Fibroblast of lung (primary cell): ENCODE data around the gene ZNF611.

Source experiments
- EZH2 ChIP-seq: IDR thresholded peaks from 2 replicates; pipeline ENCODE4 v1.5.1; 2012; ENCODE audit warnings: low read length, control low read depth, mild to moderate bottlenecking; ENCODE audit errors: missing control alignments
- TF ChIP-seq, protein P1 (sequence below), 2 donors: IDR thresholded peaks in 1 of 2; conservative IDR thresholded peaks in 1 of 2; 1 replicate in 1 of 2; 2 replicates in 1 of 2; pipeline ENCODE4 v1.5.1; 2011 to 2012; ENCODE audit warnings: low read length in 2 of 2, control low read depth in 1 of 2, inconsistent platforms in 1 of 2, low read depth in 1 of 2, mild to moderate bottlenecking in 1 of 2

GRCh38 chr19:52734331-52734892, 432 bp downstream of the ZNF611 start:
- TF ChIP-seq, protein P1, sequence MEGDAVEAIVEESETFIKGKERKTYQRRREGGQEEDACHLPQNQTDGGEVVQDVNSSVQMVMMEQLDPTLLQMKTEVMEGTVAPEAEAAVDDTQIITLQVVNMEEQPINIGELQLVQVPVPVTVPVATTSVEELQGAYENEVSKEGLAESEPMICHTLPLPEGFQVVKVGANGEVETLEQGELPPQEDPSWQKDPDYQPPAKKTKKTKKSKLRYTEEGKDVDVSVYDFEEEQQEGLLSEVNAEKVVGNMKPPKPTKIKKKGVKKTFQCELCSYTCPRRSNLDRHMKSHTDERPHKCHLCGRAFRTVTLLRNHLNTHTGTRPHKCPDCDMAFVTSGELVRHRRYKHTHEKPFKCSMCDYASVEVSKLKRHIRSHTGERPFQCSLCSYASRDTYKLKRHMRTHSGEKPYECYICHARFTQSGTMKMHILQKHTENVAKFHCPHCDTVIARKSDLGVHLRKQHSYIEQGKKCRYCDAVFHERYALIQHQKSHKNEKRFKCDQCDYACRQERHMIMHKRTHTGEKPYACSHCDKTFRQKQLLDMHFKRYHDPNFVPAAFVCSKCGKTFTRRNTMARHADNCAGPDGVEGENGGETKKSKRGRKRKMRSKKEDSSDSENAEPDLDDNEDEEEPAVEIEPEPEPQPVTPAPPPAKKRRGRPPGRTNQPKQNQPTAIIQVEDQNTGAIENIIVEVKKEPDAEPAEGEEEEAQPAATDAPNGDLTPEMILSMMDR (conservative IDR thresholded peaks at IDR 0.05 in 1 of 2, IDR thresholded peaks at IDR 0.05 in 1 of 2; ENCODE audit: low read depth in 1 of 2, low read length in 2 of 2): no peak
- no peak for TF ChIP-seq EZH2
